NCI-H187 treated with DMSO at 0.1 percent for 48 hours (cell line): ENCODE measurements around the gene FFAR1.
A peak's percentile ranks its signal among the peaks of the same experiment; 100 is the strongest.
"Not testable (repeated sequence)": the region's sequence is repeated elsewhere in the genome, so short reads cannot be mapped to it uniquely, and the experiment has no call there.

ENCODE experiments used
- DNase-seq: peaks from one replicate; lab custom pipeline; 2025; lab: John Stamatoyannopoulos, UW

Gene FFAR1

GRCh38 chr19:35341565-35342225 is 6.0 kb upstream of the FFAR1 start:
- no peak for DNase-seq

DNA sequence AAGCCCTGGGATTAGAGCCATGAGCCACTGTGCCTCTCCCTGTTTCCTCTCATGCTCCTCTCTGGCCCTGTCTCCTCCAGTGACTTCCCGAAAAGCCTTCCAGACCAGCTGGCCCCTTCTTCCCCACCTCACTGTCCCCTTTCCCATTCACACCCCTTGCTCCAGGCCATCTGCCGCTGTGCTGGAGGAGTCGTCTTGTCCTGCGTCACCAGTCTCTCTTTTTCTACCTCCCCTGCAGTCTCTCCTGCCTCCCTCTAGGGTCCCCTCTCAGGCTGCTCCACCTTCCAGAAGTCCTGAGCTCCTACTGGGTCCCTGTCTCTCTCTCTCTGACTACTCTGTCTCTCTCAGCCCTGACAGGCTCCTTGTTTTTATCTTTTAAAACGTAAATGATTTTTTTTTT is 5.3 kb upstream of the FFAR1 start:
- no peak for DNase-seq

- DNase-seq = no peak
These were observed 3.1 kb upstream of the FFAR1 start for GRCh38 chr19:35344511-35345031.

- DNase-seq = no peak
These were observed 2.0 kb upstream of the FFAR1 start for GRCh38 chr19:35345671-35346111.

- no peak for DNase-seq
These were observed 1.3 kb upstream of the FFAR1 start for GRCh38 chr19:35346193-35347052.

- DNase-seq = no peak
These were observed 212 bp downstream of the FFAR1 start for GRCh38 chr19:35347930-35348298.

DNA sequence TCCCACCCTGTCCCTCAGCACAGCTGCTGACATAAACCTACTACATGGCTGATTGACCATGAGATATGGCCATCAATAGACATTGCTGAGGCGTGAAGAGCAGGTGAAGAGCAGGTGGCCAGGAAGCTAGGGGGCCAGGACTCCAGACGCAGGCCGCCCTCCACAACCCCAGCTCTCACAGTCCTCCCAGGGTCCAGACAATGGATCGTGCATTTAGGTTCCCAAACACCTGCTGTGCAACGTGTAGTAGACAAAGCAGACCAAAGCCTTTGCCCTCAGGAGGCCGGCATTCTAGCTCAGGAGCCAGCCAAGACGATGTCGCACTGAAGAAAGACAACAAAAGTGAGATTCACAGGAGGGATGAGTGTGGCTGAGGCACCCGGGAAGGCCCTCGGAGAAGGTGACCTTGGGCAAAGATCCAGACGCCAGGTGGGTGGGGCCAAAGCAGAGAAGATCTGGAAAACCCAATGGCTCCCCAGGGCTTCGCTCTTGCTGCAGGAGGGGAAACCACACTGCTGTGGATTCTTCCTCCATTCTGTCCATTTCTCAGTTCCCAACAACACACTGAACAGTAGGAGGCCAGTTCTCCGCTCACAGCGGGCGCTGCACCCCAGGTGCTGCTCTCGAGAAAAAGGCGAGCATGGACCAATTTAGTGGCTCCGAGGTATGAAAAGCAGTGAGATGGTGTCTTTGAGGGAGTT is 1.4 kb downstream of the FFAR1 start:
- DNase-seq = no peak

- no peak for DNase-seq
These were observed 2.2 kb downstream of the FFAR1 start for GRCh38 chr19:35349614-35350521.

DNA sequence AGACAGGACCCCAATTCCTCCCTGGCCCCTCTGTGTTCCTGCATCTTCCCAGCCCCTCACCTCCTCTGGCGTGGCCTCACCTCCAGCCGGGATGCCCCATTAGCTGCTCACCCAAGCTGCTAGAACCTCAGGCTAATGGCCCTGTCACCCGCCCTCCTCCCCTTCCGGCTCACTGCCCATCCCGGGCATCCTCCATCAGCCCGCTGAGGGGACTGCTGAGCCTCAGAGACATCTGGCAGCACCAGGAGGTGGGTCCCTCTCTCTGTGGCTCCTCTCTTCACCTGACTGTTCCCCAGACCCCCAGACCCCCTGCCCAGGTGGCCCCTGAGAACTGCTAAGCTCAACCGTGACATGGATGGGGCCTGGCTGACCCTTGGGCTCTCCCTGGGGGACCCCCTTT is 2.9 kb downstream of the FFAR1 start:
- no peak for DNase-seq

DNA sequence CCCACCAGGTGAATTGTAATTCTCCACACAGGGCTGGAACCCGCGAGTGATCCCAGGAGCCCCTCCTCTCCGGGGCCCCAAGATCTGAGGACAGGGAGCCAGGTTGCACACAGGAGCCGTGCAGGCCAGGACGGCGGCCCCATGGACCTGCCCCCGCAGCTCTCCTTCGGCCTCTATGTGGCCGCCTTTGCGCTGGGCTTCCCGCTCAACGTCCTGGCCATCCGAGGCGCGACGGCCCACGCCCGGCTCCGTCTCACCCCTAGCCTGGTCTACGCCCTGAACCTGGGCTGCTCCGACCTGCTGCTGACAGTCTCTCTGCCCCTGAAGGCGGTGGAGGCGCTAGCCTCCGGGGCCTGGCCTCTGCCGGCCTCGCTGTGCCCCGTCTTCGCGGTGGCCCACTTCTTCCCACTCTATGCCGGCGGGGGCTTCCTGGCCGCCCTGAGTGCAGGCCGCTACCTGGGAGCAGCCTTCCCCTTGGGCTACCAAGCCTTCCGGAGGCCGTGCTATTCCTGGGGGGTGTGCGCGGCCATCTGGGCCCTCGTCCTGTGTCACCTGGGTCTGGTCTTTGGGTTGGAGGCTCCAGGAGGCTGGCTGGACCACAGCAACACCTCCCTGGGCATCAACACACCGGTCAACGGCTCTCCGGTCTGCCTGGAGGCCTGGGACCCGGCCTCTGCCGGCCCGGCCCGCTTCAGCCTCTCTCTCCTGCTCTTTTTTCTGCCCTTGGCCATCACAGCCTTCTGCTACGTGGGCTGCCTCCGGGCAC is 3.9 kb downstream of the FFAR1 start:
- DNase-seq = no peak

DNA sequence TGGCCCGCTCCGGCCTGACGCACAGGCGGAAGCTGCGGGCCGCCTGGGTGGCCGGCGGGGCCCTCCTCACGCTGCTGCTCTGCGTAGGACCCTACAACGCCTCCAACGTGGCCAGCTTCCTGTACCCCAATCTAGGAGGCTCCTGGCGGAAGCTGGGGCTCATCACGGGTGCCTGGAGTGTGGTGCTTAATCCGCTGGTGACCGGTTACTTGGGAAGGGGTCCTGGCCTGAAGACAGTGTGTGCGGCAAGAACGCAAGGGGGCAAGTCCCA is 4.4 kb downstream of the FFAR1 start:
- DNase-seq = no peak

GRCh38 chr19:35352448-35353304 is 5.0 kb downstream of the FFAR1 start:
- peak; percentile 17 for DNase-seq

GRCh38 chr19:35353635-35354034 is 5.9 kb downstream of the FFAR1 start:
- DNase-seq = no peak

- no peak for DNase-seq
These were observed 7.2 kb downstream of the FFAR1 start for GRCh38 chr19:35354898-35355297.

GRCh38 chr19:35355791-35356460 is 8.2 kb downstream of the FFAR1 start:
- DNase-seq = no peak

DNA sequence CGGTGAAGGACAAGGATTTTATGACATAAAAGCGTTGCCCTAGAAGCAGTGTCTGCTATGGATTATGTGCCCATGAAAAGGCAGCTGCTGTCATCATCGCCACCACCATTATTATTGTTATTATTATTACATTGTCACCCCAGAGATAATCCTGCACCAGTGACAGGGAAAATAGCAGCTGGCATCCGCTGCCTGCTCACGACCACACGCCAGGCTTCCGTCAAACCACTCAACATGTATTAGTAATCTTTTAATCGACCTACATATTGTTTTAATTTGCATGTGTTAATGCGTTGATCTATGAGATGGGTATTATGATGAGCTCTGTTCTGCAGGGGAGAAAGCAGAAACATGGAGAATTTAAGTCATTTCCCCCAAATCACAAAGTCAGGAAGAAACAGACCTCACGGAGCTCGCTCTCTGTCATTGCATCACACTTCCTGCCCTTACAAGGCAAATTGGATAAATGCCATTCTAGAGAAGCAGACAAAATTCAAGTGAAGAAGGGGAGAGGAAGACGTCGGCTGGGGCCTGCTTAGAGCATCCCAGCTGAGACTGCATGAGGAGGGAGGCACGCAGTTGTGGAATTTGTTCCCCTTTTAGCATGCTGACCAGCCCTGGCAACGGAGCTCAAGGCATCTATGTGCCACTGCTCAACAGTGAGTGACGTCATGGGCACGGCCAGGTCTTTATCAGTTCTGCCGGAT is 10.3 kb downstream of the FFAR1 start, which contains the start of gene FFAR3:
TSS of gene FFAR3 (plus strand) at position 594 of the 707 bp plus-strand sequence. CDS start 431 bp downstream, outside the sequence.
- no peak for DNase-seq

DNA sequence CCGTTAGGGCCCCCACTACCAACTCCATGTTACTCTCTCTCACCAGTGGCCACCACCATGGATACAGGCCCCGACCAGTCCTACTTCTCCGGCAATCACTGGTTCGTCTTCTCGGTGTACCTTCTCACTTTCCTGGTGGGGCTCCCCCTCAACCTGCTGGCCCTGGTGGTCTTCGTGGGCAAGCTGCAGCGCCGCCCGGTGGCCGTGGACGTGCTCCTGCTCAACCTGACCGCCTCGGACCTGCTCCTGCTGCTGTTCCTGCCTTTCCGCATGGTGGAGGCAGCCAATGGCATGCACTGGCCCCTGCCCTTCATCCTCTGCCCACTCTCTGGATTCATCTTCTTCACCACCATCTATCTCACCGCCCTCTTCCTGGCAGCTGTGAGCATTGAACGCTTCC is 11.1 kb downstream of the FFAR1 start:
- DNase-seq = not testable (repeated sequence)

DNA sequence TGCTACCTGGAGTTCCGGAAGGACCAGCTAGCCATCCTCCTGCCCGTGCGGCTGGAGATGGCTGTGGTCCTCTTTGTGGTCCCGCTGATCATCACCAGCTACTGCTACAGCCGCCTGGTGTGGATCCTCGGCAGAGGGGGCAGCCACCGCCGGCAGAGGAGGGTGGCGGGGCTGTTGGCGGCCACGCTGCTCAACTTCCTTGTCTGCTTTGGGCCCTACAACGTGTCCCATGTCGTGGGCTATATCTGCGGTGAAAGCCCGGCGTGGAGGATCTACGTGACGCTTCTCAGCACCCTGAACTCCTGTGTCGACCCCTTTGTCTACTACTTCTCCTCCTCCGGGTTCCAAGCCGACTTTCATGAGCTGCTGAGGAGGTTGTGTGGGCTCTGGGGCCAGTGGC is 11.7 kb downstream of the FFAR1 start:
- DNase-seq = not testable (repeated sequence)

DNA sequence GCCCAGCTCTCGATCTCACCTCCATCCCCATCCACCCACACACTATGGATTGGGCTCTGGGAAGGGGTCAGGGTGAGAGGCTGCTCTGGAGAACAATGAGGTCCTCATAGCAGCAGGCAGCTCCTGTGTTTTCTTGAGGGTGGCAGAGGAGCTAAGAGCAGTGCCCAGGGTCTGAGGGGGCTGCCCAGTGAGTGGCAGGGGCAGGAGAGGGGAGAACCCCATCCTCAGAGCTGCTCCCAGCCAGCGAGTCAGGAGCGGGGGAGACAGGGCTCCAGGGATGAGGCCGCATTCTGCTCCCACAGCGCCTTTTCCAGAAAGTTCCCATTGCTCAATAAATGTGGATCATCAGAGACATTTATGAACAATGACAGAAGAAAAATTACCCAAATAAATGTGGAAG is 12.4 kb downstream of the FFAR1 start:
- not testable (repeated sequence) for DNase-seq
